ENCODE measurements around the gene ACD.

DNA sequence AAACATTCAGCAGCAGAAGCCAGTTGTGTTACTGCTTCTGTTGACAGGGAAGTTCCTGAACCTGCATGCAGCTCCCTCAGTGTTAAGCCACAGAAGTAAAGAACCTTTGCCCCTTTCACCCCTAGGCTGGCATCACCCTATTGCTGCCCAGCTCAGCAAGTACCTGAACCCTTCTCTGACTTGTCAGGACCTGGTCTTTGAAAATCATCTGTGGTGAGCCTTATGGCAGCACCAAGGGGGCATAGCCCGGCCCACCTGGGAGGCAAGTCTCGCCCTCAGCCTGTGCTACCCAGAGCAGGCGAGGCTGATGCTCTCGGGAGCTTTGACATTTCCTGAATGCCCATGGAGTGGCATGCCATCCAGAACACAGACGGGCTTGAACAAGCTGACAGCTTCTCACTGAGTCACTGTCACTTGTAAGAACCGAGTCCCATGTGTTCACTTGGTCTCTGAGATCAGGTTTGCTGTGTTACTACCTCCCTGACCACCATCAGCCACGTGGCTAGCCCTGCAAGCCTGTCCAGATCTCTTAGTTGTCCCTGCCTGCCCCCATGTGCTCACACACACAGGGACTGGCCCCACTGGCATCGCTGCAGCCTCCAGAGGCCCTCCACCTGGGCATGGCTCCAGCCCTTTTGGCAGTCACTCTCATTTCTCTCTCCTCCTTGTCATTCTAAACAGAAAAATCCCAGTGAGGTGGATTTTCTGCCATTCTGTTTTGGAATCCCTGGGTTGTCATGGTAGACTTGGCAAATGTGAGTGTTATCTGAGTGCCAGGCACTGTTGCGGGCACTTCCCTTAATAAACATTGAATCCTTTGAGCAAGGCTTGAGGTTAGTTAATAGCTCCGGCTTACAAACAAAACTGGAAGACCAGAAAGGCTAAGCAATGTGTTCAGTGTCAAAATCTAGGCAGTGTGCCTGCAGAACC, 18.0 kb downstream of the ACD start:
- TF ChIP-seq TAF1 (IDR thresholded peaks at IDR 0.05; ENCODE audit: low read depth, low read length) = no peak
- TF ChIP-seq POLR2AphosphoS5 (IDR thresholded peaks at IDR 0.05; ENCODE audit: low read depth, low read length) = no peak
- no peak for TF ChIP-seq POLR2A (IDR thresholded peaks at IDR 0.05; ENCODE audit: low read depth, low read length)
- TF ChIP-seq PAX5 (IDR thresholded peaks at IDR 0.05; ENCODE audit: insufficient read depth, low read length, severe bottlenecking) = no peak
